Mucosa of rectum (tissue), 2 donors: ENCODE results near the gene MAST4.

ENCODE experiments used
- H3K27ac ChIP-seq, 2 donors: one replicate each; pipeline ENCODE4 v1.7.0; 2013; ENCODE audit warnings: inconsistent platforms in 2 of 2, low read depth in 2 of 2, low read length in 2 of 2
- H3K27me3 ChIP-seq, 2 donors: one replicate each; pipeline ENCODE4 v1.7.0; 2013; ENCODE audit warnings: low read length in 2 of 2; ENCODE audit not compliant: control insufficient read depth in 2 of 2, insufficient read depth in 2 of 2
- H3K36me3 ChIP-seq, 2 donors: one replicate each; pipeline ENCODE4 v1.7.0; 2013; ENCODE audit warnings: low read length in 2 of 2; ENCODE audit not compliant: control insufficient read depth in 2 of 2, insufficient read depth in 2 of 2
- H3K4me1 ChIP-seq, 2 donors: one replicate each; pipeline ENCODE4 v1.7.0; 2013; ENCODE audit warnings: low read length in 2 of 2, mild to moderate bottlenecking in 1 of 2; ENCODE audit not compliant: control insufficient read depth in 2 of 2, insufficient read depth in 2 of 2
- H3K4me3 ChIP-seq, 2 donors: one replicate each; pipeline ENCODE4 v1.7.0; 2013; ENCODE audit warnings: low read length in 2 of 2
- H3K9ac ChIP-seq, 2 donors: one replicate each; pipeline ENCODE4 v1.7.0; 2013; ENCODE audit warnings: low read length in 2 of 2, low read depth in 1 of 2, mild to moderate bottlenecking in 1 of 2
- H3K9me3 ChIP-seq, 2 donors: one replicate each; pipeline ENCODE4 v1.7.0; 2013; ENCODE audit warnings: low read length in 2 of 2; ENCODE audit not compliant: control insufficient read depth in 2 of 2
- donor health status: healthy.
- donor health status: Normal muscosa, but diverticular disease.

The MAST4 gene

DNA sequence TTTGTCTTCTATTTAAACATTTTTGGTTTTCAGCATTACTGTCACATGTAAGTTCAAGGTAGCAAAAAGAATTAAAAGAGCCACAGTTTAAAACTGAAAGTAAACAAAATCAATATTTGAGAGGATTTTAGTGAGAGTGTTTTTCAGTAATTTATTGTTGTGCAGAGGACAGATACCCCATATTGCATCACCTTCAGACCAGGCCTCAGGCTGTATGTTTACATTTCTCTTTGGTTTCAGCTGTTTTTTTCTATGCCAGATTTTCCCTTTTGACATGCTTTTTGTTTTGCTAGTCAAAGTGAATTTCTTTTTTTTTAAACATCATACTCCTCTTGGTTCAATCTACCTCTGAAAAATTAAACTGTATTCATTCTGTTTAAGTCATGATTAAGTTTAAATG, 47.2 kb downstream of the MAST4 start:
- no peaks in the 10 kb centered on the region for H3K9me3 ChIP-seq
- no peak overlapping the region for H3K4me3 ChIP-seq
- no peak overlapping the region for H3K9ac ChIP-seq
- H3K36me3 ChIP-seq: no peaks in the 10 kb centered on the region
- H3K27ac ChIP-seq: no peak overlapping the region
- no peaks in the 10 kb centered on the region for H3K27me3 ChIP-seq
- no peaks in the 10 kb centered on the region for H3K4me1 ChIP-seq

DNA sequence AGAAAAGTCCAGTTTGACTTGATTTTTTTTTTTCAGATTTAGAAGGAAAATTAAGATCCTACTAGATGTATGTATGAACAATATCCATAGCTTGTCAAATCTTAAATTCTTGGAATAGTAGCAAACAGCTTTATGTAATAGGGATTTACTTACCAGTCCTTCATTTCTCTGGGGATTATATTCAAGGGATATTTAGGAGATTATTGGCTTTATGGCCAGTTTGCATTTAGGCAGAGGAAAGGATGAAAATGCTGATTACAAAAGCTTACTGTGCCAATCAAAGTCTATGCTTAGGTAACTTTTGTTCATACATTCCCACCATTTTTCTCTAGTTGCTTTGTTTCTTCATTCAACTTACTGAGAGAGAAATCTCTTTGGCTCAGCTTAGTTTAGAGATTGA, 47.9 kb downstream of the MAST4 start:
- Histone ChIP-seq H3K27ac (no peak overlapping the region), H3K36me3 (no peaks in the 10 kb centered on the region), H3K9me3 (no peaks in the 10 kb centered on the region), H3K9ac (no peak overlapping the region), H3K27me3 (no peaks in the 10 kb centered on the region), H3K4me3 (no peak overlapping the region), H3K4me1 (no peaks in the 10 kb centered on the region)

DNA sequence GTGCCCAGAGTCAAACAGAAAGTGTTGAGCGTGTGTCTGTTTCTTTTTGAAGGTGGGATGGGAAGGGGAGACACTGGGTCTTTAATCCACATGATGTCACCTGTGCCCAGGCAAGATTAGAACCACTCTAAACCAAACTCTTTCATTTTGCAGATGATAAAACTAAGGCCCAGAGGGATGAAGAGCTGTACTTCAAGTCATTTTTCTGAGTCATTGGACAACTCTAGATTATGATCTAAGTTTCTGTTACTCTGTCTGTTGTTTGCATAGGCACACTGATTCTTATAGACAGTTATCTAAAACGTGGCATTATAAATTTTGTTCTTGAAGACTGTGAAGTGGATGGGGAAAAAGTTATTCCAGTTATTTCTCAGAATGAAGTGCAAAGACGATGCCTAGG, 48.8 kb downstream of the MAST4 start:
- no peak overlapping the region for H3K4me3 ChIP-seq
- H3K9me3 ChIP-seq: no peaks in the 10 kb centered on the region
- no peaks in the 10 kb centered on the region for H3K36me3 ChIP-seq
- H3K27me3 ChIP-seq: no peaks in the 10 kb centered on the region
- no peak overlapping the region for H3K27ac ChIP-seq
- H3K9ac ChIP-seq: no peak overlapping the region
- no peaks in the 10 kb centered on the region for H3K4me1 ChIP-seq

DNA sequence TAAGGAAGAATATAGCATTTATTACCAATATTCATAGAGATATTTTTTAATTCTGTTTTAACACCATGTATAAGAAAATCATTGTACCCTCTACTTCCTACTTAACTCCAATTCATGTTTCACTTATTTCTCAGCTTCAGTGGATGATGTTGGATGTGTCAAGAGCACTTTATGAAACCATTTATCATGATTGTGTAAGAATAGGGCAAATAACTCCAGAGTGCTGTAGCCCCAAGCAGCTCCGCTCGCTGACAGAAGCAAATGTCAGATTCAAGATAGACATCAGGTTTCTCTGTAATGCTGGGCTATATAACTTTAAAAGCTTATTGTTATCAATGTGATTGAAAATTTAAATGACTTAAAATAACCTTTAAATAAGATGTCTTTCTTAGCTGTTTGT, 50.4 kb downstream of the MAST4 start:
- Histone ChIP-seq H3K27me3 (no peaks in the 10 kb centered on the region), H3K4me3 (no peak overlapping the region), H3K9ac (no peak overlapping the region), H3K9me3 (no peaks in the 10 kb centered on the region), H3K36me3 (no peaks in the 10 kb centered on the region), H3K4me1 (no peaks in the 10 kb centered on the region), H3K27ac (no peak overlapping the region)

DNA sequence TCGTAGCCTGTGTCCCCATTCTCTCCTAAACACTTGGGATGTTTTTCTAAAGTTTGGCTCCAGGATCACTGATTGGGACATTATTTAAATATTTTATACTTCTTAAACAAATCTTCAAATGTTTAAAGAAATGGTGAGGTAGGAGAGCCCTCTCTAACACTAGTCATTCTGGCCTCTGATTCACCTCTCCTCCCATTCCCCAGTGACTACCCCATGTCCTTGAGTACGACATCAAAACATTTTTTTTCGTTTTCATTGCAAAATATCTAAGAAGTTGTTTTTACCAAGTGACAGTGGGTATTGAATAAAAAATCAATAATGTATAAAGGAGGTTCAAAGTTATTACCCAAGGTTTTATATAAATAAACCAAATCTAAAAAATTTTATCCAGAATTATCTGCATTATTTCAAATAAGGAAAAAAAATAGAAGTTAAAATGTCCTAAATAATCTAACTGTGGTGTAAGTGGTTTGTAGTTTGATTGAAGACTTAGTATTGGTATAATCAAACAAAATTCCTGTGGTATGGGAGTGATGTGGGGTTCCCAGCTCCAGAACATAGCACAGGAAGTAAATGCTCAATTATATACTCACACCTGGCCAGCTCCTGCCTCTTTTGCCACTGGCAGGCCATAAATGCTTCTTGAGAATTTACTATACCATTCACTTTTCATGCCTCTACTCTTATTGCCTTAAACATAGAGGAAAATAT, 51.1 kb downstream of the MAST4 start:
- Histone ChIP-seq H3K4me3 (no peak overlapping the region), H3K36me3 (no peaks in the 10 kb centered on the region), H3K27ac (no peak overlapping the region), H3K9ac (no peak overlapping the region), H3K9me3 (no peaks in the 10 kb centered on the region), H3K27me3 (no peaks in the 10 kb centered on the region), H3K4me1 (no peaks in the 10 kb centered on the region)

DNA sequence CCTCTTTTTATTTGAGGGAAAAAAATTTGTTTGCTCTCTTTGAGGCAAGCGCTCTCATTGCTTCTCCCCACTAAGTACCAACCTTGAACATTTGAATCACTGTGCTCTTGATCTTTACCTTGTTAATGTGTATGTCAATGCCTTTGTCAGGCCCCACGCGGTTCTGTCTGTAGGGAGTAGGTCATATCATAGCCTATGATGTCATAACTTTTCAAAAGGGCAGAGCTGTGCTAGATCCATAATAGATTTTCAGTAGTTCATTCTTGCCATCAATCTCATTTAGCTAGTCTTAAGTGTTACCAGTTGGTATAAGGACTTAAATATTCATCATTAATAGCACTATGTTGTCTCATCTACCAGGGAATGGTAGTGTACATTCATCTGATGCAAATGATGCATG, 56.6 kb downstream of the MAST4 start:
- no peak overlapping the region for H3K9ac ChIP-seq
- no peak overlapping the region for H3K27ac ChIP-seq
- no peaks in the 10 kb centered on the region for H3K27me3 ChIP-seq
- H3K4me1 ChIP-seq: no peaks in the 10 kb centered on the region
- H3K4me3 ChIP-seq: no peak overlapping the region
- H3K36me3 ChIP-seq: no peaks in the 10 kb centered on the region
- no peaks in the 10 kb centered on the region for H3K9me3 ChIP-seq

DNA sequence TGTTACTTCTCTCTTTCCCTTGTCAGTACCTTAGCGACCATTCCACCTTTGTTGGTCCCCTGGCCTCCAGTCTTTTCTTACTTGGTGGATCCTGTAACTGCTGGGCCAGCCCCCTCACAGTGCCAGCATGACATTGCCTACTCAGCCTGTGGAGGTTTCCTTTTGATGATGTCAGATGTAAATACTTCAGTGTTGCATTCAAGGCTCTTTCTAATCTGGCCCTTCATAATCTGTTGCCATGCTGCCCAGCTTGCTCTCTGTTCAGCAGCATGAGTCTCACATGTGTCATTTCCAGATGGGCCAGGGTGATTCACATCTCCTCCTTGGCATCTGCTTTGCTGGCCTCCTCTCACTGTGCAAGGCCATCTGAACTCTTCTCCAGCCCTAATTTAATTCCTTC, 57.1 kb downstream of the MAST4 start:
- Histone ChIP-seq H3K4me3 (no peak overlapping the region), H3K4me1 (no peaks in the 10 kb centered on the region), H3K9me3 (no peaks in the 10 kb centered on the region), H3K27me3 (no peaks in the 10 kb centered on the region), H3K9ac (no peak overlapping the region), H3K36me3 (no peaks in the 10 kb centered on the region), H3K27ac (no peak overlapping the region)

DNA sequence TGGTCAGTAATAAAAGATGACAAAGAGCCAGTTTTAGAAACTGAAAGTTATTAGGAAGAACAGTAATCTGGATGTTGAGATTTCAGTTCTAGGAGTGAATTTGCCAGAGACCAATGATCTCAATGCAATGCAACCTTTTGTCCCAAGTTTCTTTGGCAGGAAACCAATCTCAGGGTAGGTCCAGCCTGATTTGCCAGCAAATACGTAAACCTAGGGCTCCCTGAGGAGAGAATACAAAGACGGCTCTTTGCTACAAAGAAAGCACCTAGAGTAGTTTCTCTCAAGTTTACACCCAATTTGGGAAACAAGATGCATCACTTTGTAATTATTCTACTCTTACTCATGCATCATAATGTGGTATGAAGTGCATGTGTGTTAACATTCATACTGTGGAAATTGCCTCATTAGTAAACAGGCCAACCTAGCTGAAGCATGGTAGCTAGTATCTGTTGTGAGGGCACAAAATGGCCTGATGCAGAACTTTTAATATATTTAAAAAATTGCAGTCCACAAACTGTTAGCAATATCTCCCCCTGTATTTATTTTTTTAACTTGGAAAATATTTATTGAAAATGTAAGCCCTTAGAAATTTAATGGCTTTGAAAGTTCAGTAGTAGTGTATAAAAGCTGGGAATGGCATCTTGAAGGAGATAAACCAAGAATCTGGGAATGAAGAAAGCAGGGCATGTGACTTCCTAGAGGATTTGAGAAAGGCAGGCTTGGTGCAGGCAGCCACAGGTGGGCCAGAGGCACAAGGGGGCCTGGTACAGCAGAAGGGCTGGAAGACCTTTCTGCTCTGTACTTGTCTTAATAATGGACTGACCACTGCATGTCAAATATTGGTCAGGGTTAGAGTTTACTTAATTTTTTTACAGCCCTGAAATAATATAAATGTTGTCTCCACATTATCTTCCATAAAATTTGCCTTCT, 59.5 kb downstream of the MAST4 start:
- Histone ChIP-seq H3K4me3 (no peak overlapping the region), H3K9ac (no peak overlapping the region), H3K27me3 (no peaks in the 10 kb centered on the region), H3K27ac (no peak overlapping the region), H3K4me1 (no peaks in the 10 kb centered on the region), H3K36me3 (no peaks in the 10 kb centered on the region), H3K9me3 (no peaks in the 10 kb centered on the region)

DNA sequence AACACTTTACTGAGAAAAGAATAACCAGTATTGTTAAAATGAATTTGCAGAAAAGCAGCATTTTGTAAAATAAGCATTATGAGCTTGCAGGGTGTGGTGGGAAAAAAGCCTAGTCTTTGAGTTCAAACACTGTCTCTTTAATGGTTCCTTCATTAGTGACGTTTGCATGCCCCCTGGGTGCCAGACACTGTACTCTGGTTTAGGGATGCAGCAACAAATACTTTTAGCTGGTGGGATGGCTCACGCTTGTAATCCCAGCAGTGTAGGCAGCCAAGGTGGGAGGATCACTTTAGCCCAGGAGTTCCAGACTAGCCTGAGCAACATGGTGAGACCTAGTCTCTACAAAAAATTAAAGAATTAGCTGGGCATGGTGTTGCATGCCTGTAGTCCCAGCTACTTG, 62.3 kb downstream of the MAST4 start:
- Histone ChIP-seq H3K27me3 (no peaks in the 10 kb centered on the region), H3K4me3 (no peak overlapping the region), H3K9me3 (no peaks in the 10 kb centered on the region), H3K36me3 (no peaks in the 10 kb centered on the region), H3K4me1 (no peaks in the 10 kb centered on the region), H3K27ac (no peak overlapping the region), H3K9ac (no peak overlapping the region)

DNA sequence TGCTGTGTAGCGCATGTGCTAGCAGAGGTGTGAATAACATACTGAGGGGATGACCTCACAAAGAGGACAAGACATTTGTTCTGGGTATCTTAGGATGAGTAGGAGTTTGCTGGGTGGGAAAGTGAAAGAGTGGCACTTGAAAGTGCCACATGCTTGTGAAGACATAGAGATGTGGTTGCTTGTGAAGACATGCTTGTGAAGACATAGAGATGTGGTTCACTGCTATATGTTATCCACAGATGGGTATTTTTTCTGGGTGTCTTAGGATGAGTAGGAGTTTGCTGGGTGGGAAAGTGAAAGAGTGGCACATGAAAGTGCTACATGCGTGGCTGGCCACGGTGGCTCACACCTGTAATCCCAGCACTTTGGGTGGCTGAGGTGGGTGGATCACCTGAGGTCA, 63.6 kb downstream of the MAST4 start:
- H3K4me1 ChIP-seq: no peaks in the 10 kb centered on the region
- no peak overlapping the region for H3K4me3 ChIP-seq
- H3K9me3 ChIP-seq: no peaks in the 10 kb centered on the region
- H3K27ac ChIP-seq: no peak overlapping the region
- no peaks in the 10 kb centered on the region for H3K36me3 ChIP-seq
- no peaks in the 10 kb centered on the region for H3K27me3 ChIP-seq
- H3K9ac ChIP-seq: no peak overlapping the region
